NT2/D1 (cell line): ENCODE results near the gene INTS11.

Source experiments
- DNase-seq: peaks from one replicate; pipeline ENCODE4 v3.0.0-alpha.2; 2011; ENCODE audit warnings: low read depth, low spot score
- H3K27me3 ChIP-seq: 2 replicates; pipeline ENCODE4 v1.6.0; 2011; ENCODE audit warnings: mild to moderate bottlenecking; ENCODE audit not compliant: insufficient read length, insufficient read depth
- H3K36me3 ChIP-seq: 2 replicates; pipeline ENCODE4 v1.6.1; 2011; ENCODE audit warnings: mild to moderate bottlenecking, low read length, mixed read lengths; ENCODE audit not compliant: insufficient read depth, insufficient read length
- H3K4me1 ChIP-seq: 2 replicates; pipeline ENCODE4 v1.5.1; 2011; ENCODE audit not compliant: insufficient read depth, insufficient read length
- H3K4me3 ChIP-seq: 2 replicates; pipeline ENCODE4 v1.5.1; 2011; ENCODE audit warnings: low read depth; ENCODE audit not compliant: insufficient read length
- H3K9ac ChIP-seq: 2 replicates; pipeline ENCODE4 v1.6.0; 2011; ENCODE audit warnings: low read depth; ENCODE audit not compliant: insufficient read length
- H3K9me3 ChIP-seq: 2 replicates; pipeline ENCODE4 v1.5.1; 2011; ENCODE audit warnings: mild to moderate bottlenecking, low read length; ENCODE audit not compliant: insufficient read depth
- SUZ12 ChIP-seq: IDR thresholded peaks from 2 replicates; pipeline ENCODE4 v1.6.1; 2011; ENCODE audit not compliant: insufficient read length, insufficient read depth; ENCODE audit errors: extremely low read depth
- YY1 ChIP-seq: IDR thresholded peaks from 2 replicates; pipeline ENCODE4 v1.6.1; 2011; ENCODE audit not compliant: insufficient read length, insufficient read depth
- ZNF274 ChIP-seq: IDR thresholded peaks from 2 replicates; pipeline ENCODE4 v1.6.1; 2011; ENCODE audit warnings: mild to moderate bottlenecking, low read depth, low read length

INTS11 gene

GRCh38 chr1:1367315-1367714 lies 42.9 kb upstream of the INTS11 start:
- Histone ChIP-seq H3K27me3 (no peaks in the 10 kb centered on the region), H3K36me3 (peaks cover 17% of the 10 kb centered on the region), H3K9me3 (peaks cover 9% of the 10 kb centered on the region; the same call in 1 of the 2 replicates), H3K4me3 (no peak overlapping the region), H3K9ac (no peak overlapping the region), H3K4me1 (no peaks in the 10 kb centered on the region)
- no peak for TF ChIP-seq ZNF274
- TF ChIP-seq SUZ12, result no peak
- no peak for TF ChIP-seq YY1
- no peak for DNase-seq

DNA sequence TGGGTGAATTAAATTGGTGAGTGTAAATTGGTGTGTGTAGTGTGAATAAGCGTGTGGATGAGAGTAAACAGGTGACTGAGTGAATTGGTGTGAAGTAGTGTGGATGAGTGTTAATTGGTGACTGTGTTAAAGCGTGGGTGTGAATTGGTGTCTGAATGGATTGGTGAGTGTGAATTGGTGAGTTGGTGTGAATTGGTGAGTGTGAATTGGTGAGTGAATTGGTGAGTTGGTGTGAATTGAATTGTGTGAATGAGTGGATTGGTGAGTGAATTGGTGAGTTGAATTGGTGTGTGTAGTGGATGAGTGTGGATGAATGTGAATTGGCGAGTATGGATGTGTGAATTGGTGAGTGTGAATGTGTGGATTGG lies 42.2 kb upstream of the INTS11 start:
- DNase-seq, result no peak
- no peaks in the 10 kb centered on the region for H3K27me3 ChIP-seq
- no peak for TF ChIP-seq YY1
- no peak for TF ChIP-seq ZNF274
- TF ChIP-seq SUZ12, result no peak
- H3K9me3 ChIP-seq, result peaks cover 9% of the 10 kb centered on the region; the same call in 1 of the 2 replicates
- H3K4me1 ChIP-seq, result no peaks in the 10 kb centered on the region
- no peak overlapping the region for H3K9ac ChIP-seq
- H3K36me3 ChIP-seq, result peaks cover 11% of the 10 kb centered on the region
- H3K4me3 ChIP-seq, result no peak overlapping the region

DNA sequence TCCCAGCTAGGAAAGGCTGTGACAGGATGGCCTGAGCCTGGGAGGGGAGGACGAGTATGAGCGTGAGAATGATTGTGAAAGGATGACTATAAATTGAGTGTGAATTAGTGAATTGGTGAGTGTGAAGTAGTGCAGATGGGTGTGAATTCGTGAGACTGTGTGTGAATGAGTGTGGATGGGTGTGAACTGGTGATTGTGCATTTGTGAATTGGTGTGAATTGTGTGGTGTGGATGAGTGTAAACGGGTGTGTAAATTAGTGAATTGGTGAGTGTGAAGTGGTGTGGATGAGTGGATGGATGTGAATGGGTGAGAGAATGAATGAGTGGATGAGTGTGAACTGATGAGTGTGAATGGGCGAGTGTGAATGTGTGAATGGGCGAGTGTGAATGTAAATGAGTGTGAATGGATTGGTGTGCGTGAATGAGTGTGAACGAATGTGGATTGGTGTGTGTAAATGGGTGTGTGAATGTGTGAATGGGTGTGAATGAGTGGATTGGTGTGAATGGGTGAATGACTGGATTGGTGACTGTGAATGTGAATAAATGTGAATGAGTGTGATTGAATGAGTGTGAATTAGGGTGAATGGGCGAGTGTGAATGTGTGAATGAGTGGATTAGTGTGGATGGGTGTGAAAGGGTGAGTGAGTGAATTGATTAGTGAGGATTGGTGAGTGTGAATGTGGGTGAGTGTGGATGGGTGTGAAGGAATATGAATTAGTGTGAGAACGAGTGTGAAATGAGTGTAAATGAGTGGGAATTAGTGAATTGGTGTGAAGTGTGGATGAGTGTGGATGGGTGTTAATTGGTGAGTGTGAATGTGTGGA lies 41.6 kb upstream of the INTS11 start:
- H3K27me3 ChIP-seq, result no peaks in the 10 kb centered on the region
- peaks cover 9% of the 10 kb centered on the region; the same call in 1 of the 2 replicates for H3K9me3 ChIP-seq
- TF ChIP-seq ZNF274, result no peak
- no peak for TF ChIP-seq SUZ12
- TF ChIP-seq YY1, result no peak
- DNase-seq, result no peak
- H3K9ac ChIP-seq, result no peak overlapping the region
- H3K36me3 ChIP-seq, result peaks cover 6% of the 10 kb centered on the region
- H3K4me3 ChIP-seq, result no peak overlapping the region
- H3K4me1 ChIP-seq, result peaks cover 4% of the 10 kb centered on the region

DNA sequence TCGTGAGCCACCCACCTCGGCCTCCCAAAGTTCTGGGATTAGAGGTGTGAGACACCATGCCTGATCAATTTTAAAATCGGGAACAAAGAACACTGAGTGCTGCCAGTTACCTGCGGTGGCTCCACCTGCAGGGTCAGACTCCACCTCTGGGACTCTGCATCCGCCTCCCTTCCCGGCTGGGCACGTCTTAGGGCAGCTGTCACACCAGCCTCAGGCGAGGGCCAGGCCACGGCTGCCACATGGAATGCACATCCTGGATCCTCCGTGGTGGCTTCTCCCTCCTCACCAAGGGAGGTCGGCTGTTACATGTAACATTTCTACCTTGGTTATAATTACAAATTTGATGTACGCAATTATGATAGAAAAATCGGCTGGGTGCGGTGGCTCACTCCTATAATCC lies 39.8 kb upstream of the INTS11 start:
- TF ChIP-seq YY1 (no peak), SUZ12 (no peak), ZNF274 (no peak)
- no peak for DNase-seq

GRCh38 chr1:1361982-1362423 lies 37.5 kb upstream of the INTS11 start:
- H3K9me3 ChIP-seq, result peaks cover 7% of the 10 kb centered on the region; the same call in 1 of the 2 replicates
- H3K4me1 ChIP-seq, result peaks cover 23% of the 10 kb centered on the region
- H3K36me3 ChIP-seq, result no peaks in the 10 kb centered on the region
- no peak overlapping the region for H3K9ac ChIP-seq
- no peaks in the 10 kb centered on the region for H3K27me3 ChIP-seq
- TF ChIP-seq YY1 (no peak), SUZ12 (no peak), ZNF274 (no peak)
- no peak overlapping the region for H3K4me3 ChIP-seq
- no peak for DNase-seq

More for the DNA sequence above, 39.8 kb upstream of the INTS11 start:
- Histone ChIP-seq H3K4me1 (peaks cover 18% of the 10 kb centered on the region), H3K9ac (no peak overlapping the region), H3K4me3 (no peak overlapping the region), H3K9me3 (peaks cover 9% of the 10 kb centered on the region; the same call in 1 of the 2 replicates), H3K36me3 (no peaks in the 10 kb centered on the region), H3K27me3 (no peaks in the 10 kb centered on the region)

- Histone ChIP-seq H3K4me3 (no peak overlapping the region), H3K4me1 (peaks cover 27% of the 10 kb centered on the region), H3K9me3 (peaks cover 1% of the 10 kb centered on the region; the same call in 1 of the 2 replicates), H3K9ac (no peak overlapping the region), H3K27me3 (no peaks in the 10 kb centered on the region), H3K36me3 (no peaks in the 10 kb centered on the region)
- no peak for TF ChIP-seq YY1
- no peak for TF ChIP-seq SUZ12
- TF ChIP-seq ZNF274, result no peak
- DNase-seq, result no peak
These were observed 36.9 kb upstream of the INTS11 start for GRCh38 chr1:1361233-1361981.

- no peak for TF ChIP-seq SUZ12
- TF ChIP-seq ZNF274, result no peak
- no peak for TF ChIP-seq YY1
- DNase-seq, result no peak
- Histone ChIP-seq H3K9me3 (no peaks in the 10 kb centered on the region), H3K27me3 (no peaks in the 10 kb centered on the region), H3K9ac (no peak overlapping the region), H3K4me1 (peaks cover 27% of the 10 kb centered on the region), H3K4me3 (no peak overlapping the region), H3K36me3 (no peaks in the 10 kb centered on the region)
These were observed 36.2 kb upstream of the INTS11 start for GRCh38 chr1:1360506-1361169.
